ENCODE results near the gene TCL1A.

The TCL1A gene

GRCh38 chr14:95759941-95760340 is 46.0 kb upstream of the TCL1A start:
- DNase-seq (no peak), ATAC-seq (ENCODE audit: insufficient read depth, low read depth) (no peak)
- H3K4me3 ChIP-seq (ENCODE audit: low read depth in 1 of 2, low read length in 2 of 2): no peak overlapping the region
- H3K9me3 ChIP-seq (ENCODE audit: insufficient read depth, low read length, severe bottlenecking): no peaks in the 10 kb centered on the region
- H3K79me2 ChIP-seq (ENCODE audit: insufficient read depth, low read length): no peaks in the 10 kb centered on the region
- no peaks in the 10 kb centered on the region for H3K4me1 ChIP-seq (ENCODE audit: insufficient read depth, low read length)
- no peak overlapping the region for H2AFZ ChIP-seq (ENCODE audit: low read depth, low read length)
- TF ChIP-seq CTCF (IDR thresholded peaks at IDR 0.05; ENCODE audit: borderline replicate concordance, extremely low read depth, low read length, poor library complexity, severe bottlenecking) (no peak), EZH2 (IDR thresholded peaks at IDR 0.05; ENCODE audit: borderline replicate concordance, low read depth, low read length, severe bottlenecking) (no peak)
- no peak overlapping the region for H3K27ac ChIP-seq (ENCODE audit: low read length)
- no peaks in the 10 kb centered on the region for H3K36me3 ChIP-seq (ENCODE audit: insufficient read depth, low read length)
- no peak overlapping the region for H3K4me2 ChIP-seq (ENCODE audit: insufficient read depth, low read length)
- H3K9ac ChIP-seq (ENCODE audit: low read depth, low read length): no peak overlapping the region
- no peaks in the 10 kb centered on the region for H3K27me3 ChIP-seq (ENCODE audit: insufficient read depth, low read length, poor library complexity)
- H4K20me1 ChIP-seq (ENCODE audit: insufficient read depth, low read length): no peaks in the 10 kb centered on the region

- Histone ChIP-seq H3K9me3 (ENCODE audit: insufficient read depth, low read length, severe bottlenecking) (no peaks in the 10 kb centered on the region), H3K27me3 (ENCODE audit: insufficient read depth, low read length, poor library complexity) (no peaks in the 10 kb centered on the region), H3K9ac (ENCODE audit: low read depth, low read length) (no peak overlapping the region), H2AFZ (ENCODE audit: low read depth, low read length) (no peak overlapping the region), H3K4me3 (ENCODE audit: low read depth in 1 of 2, low read length in 2 of 2) (no peak overlapping the region), H3K4me1 (ENCODE audit: insufficient read depth, low read length) (no peaks in the 10 kb centered on the region), H3K27ac (ENCODE audit: low read length) (no peak overlapping the region), H4K20me1 (ENCODE audit: insufficient read depth, low read length) (no peaks in the 10 kb centered on the region), H3K4me2 (ENCODE audit: insufficient read depth, low read length) (no peak overlapping the region), H3K79me2 (ENCODE audit: insufficient read depth, low read length) (no peaks in the 10 kb centered on the region), H3K36me3 (ENCODE audit: insufficient read depth, low read length) (no peaks in the 10 kb centered on the region)
- ATAC-seq (ENCODE audit: insufficient read depth, low read depth): no peak
- no peak for DNase-seq
- TF ChIP-seq CTCF (IDR thresholded peaks at IDR 0.05; ENCODE audit: borderline replicate concordance, extremely low read depth, low read length, poor library complexity, severe bottlenecking) (no peak), EZH2 (IDR thresholded peaks at IDR 0.05; ENCODE audit: borderline replicate concordance, low read depth, low read length, severe bottlenecking) (no peak)
These were observed 44.4 kb upstream of the TCL1A start for GRCh38 chr14:95758331-95758730.

DNA sequence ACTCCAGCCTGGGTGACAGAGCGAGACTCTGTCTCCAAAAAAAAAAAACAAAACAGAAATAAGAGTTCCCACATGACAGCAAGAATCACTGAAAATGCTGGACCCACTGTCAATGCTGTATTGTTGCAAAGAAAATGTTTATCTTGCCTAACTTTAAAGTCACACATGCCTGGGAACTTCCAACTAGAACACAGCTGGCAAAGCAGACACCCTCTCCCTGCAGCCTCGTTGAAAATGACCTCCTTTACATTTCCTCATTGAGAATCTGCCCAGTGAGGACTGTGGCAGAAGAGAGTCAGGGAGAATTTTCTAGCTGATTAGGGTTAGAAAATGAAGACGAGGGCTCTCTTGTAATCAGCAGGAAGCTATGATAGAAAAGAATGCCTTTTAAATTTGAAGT is 42.8 kb upstream of the TCL1A start:
- TF ChIP-seq CTCF (IDR thresholded peaks at IDR 0.05; ENCODE audit: borderline replicate concordance, extremely low read depth, low read length, poor library complexity, severe bottlenecking) (no peak), EZH2 (IDR thresholded peaks at IDR 0.05; ENCODE audit: borderline replicate concordance, low read depth, low read length, severe bottlenecking) (no peak)
- no peak overlapping the region for H3K4me3 ChIP-seq (ENCODE audit: low read depth in 1 of 2, low read length in 2 of 2)
- H3K4me1 ChIP-seq (ENCODE audit: insufficient read depth, low read length): no peaks in the 10 kb centered on the region
- no peak overlapping the region for H3K4me2 ChIP-seq (ENCODE audit: insufficient read depth, low read length)
- no peak for DNase-seq
- peaks cover 5% of the 10 kb centered on the region for H3K27me3 ChIP-seq (ENCODE audit: insufficient read depth, low read length, poor library complexity)
- no peak overlapping the region for H3K9ac ChIP-seq (ENCODE audit: low read depth, low read length)
- no peaks in the 10 kb centered on the region for H3K9me3 ChIP-seq (ENCODE audit: insufficient read depth, low read length, severe bottlenecking)
- no peak for ATAC-seq (ENCODE audit: insufficient read depth, low read depth)
- no peak overlapping the region for H2AFZ ChIP-seq (ENCODE audit: low read depth, low read length)
- H3K36me3 ChIP-seq (ENCODE audit: insufficient read depth, low read length): no peaks in the 10 kb centered on the region
- H4K20me1 ChIP-seq (ENCODE audit: insufficient read depth, low read length): no peaks in the 10 kb centered on the region
- no peaks in the 10 kb centered on the region for H3K79me2 ChIP-seq (ENCODE audit: insufficient read depth, low read length)
- no peak overlapping the region for H3K27ac ChIP-seq (ENCODE audit: low read length)

- no peak overlapping the region for H2AFZ ChIP-seq (ENCODE audit: low read depth, low read length)
- H3K27me3 ChIP-seq (ENCODE audit: insufficient read depth, low read length, poor library complexity): peaks cover 7% of the 10 kb centered on the region
- no peak overlapping the region for H3K4me2 ChIP-seq (ENCODE audit: insufficient read depth, low read length)
- no peaks in the 10 kb centered on the region for H3K9me3 ChIP-seq (ENCODE audit: insufficient read depth, low read length, severe bottlenecking)
- no peaks in the 10 kb centered on the region for H4K20me1 ChIP-seq (ENCODE audit: insufficient read depth, low read length)
- no peaks in the 10 kb centered on the region for H3K36me3 ChIP-seq (ENCODE audit: insufficient read depth, low read length)
- H3K27ac ChIP-seq (ENCODE audit: low read length): no peak overlapping the region
- no peak for DNase-seq
- no peak for ATAC-seq (ENCODE audit: insufficient read depth, low read depth)
- TF ChIP-seq CTCF (IDR thresholded peaks at IDR 0.05; ENCODE audit: borderline replicate concordance, extremely low read depth, low read length, poor library complexity, severe bottlenecking): no peak
- no peak for TF ChIP-seq EZH2 (IDR thresholded peaks at IDR 0.05; ENCODE audit: borderline replicate concordance, low read depth, low read length, severe bottlenecking)
- H3K9ac ChIP-seq (ENCODE audit: low read depth, low read length): no peak overlapping the region
- H3K4me1 ChIP-seq (ENCODE audit: insufficient read depth, low read length): no peaks in the 10 kb centered on the region
- no peak overlapping the region for H3K4me3 ChIP-seq (ENCODE audit: low read depth in 1 of 2, low read length in 2 of 2)
- H3K79me2 ChIP-seq (ENCODE audit: insufficient read depth, low read length): no peaks in the 10 kb centered on the region
These were observed 42.2 kb upstream of the TCL1A start for GRCh38 chr14:95756127-95756526.
